HG03432 (cell line): ENCODE measurements around the gene POLR2F.
A peak's percentile ranks its signal among the peaks of the same experiment; 100 is the strongest.

Experiments
- ATAC-seq: cut with Tn5 transposase; IDR thresholded peaks from one replicate; pipeline ENCODE4 v1.9.1; 2021; ENCODE audit warnings: mild to moderate bottlenecking, moderate library complexity; ENCODE audit not compliant: unreplicated experiment

The POLR2F gene

GRCh38 chr22:37953437-37954179 is at the start of gene POLR2F, which contains the start of gene C22orf23:
Gene POLR2F (plus strand): TSS chr22:37953699. CDS start chr22:37953788, 89 bp downstream.
Gene C22orf23 (minus strand): TSS chr22:37953601. CDS start chr22:37953149, 452 bp downstream.
- peak; percentile 81 for ATAC-seq

- ATAC-seq: no peak
These were observed 48.6 kb upstream of the POLR2F start for GRCh38 chr22:37904572-37905533.

DNA sequence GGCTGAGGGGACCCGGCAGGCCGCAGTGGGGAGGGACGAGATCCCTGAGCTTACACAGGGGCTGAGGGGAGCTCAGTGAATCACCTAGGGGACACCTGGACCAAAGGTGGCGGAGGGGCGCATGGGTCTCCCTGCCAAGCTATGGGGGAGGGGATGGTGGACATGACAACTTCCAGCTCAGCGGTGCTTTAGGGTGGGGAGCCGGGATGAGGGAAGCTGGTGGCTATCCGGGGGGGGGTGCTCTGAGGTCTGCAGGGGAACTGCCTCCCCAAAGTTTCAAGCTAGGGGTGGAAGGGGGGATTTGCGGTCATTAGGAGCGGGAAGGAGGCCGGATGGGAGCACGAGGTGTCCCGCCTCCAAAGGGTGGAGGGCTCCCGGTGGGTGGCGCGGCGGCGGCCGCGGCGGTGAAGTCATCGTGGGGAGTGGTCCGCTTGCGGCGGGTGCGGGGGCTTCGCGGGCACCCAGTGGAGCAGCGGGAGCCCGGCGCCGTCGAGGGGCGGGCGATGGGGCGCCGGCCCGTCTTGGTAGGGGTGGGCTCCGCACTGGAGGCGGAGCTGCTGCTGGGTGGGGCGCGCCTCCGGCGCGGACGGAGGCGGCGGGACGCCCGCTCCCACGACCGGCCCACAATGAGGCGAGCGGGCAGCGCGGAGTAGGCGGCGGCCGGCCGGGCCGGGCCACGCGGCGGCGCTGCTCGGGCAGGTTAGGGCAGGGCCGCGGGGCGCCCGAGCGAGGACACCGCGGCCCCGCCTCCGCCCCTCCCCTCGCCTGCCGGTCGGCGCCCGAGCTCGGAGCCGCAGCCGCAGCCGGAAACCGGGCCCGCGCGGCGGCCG is 47.8 kb upstream of the POLR2F start, which contains the start of gene MICALL1:
Gene MICALL1, plus strand, starts transcription at position 764 of the 830 bp plus-strand sequence. CDS start 126 bp downstream, outside the sequence.
- ATAC-seq: peak; percentile 81

DNA sequence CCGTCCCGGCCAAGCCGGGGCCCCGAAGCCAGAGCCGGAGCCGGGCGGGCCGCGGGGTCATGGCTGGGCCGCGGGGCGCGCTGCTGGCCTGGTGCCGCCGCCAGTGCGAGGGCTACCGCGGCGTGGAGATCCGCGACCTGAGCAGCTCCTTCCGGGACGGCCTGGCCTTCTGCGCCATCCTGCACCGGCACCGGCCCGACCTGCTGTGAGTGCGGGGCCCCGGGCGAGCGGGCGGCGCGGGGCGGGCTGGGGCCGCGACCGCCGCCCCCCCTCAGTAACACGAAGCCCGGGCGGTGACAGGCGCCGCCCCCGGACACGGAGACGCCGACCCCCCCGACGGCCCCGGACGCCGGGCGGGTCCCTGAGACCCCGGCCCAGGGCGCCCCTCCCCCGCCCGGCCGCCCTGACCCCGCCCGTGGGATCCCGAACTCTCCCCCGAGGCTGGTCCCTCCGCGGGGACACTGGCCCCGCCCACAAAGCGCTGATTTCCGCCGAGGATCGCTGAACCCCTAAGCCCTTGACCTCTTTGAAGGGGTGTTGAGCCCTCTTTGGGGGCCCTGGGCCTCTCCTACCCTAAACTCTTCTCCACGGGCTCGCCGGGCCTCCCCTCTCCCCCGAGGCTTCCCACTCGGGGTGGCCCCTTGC is 47.0 kb upstream of the POLR2F start:
- ATAC-seq: peak; percentile 32

- ATAC-seq: no peak
These were observed 46.2 kb upstream of the POLR2F start for GRCh38 chr22:37907036-37907954.

DNA sequence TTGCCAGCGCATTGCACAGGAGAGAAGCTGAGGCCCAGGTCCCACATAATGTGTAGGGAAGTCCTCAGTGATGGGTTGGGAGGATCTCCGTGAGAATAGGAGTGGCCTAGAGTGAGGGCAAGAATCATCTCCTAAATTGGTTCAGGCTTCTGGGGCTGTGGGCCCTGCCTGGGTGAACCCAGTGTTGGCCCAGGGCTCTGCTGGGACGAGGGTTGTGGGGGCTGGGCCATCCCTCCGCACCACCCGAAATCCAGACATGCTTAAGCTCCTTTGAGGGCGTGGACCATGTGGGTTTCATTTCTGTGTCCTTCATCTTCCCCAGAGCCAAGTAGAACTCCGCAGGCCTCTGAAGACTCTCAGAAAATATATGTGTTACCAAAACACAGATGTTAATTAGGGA is 43.7 kb upstream of the POLR2F start:
- no peak for ATAC-seq

- no peak for ATAC-seq
These were observed 42.4 kb upstream of the POLR2F start for GRCh38 chr22:37910890-37911672.

GRCh38 chr22:37911697-37912096 is 41.8 kb upstream of the POLR2F start:
- no peak for ATAC-seq

GRCh38 chr22:37912171-37912570 is 41.3 kb upstream of the POLR2F start:
- ATAC-seq: no peak

- ATAC-seq: no peak
These were observed 40.2 kb upstream of the POLR2F start for GRCh38 chr22:37913233-37913721.

- ATAC-seq: no peak
These were observed 37.2 kb upstream of the POLR2F start for GRCh38 chr22:37916311-37916710.

GRCh38 chr22:37917874-37918548 is 35.5 kb upstream of the POLR2F start:
- no peak for ATAC-seq

DNA sequence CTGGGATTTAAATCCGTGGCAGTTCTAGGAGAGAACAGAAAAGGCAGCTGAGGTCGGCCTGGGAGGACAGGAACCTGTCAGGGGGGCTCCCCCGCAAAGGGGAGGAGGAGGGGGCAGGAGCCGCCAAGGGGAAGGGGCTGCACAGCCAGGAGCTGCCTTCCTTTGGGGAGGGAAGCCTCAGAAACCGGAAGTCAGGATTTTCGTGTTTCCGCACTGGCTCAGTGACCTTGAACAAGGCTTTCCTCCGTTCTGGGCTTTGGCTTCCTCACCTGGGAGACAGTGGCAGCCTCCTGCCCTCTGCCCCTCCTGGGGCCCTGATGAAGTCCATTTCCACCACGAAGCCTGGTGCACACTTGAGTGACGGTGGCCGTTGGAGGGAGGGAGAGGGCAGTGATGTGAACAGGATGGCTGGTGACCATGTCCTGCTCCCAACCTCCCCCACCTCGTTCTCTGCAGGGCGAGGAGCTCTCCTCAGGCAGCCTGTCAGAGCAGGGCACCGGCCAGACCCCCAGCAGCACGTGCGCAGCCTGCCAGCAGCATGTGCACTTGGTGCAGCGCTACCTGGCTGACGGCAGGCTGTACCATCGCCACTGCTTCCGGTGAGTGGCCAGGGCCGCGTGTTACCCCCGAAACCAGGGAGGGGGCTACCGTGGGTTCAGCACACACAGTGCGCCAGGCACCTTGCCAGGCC is 34.8 kb upstream of the POLR2F start:
- no peak for ATAC-seq

DNA sequence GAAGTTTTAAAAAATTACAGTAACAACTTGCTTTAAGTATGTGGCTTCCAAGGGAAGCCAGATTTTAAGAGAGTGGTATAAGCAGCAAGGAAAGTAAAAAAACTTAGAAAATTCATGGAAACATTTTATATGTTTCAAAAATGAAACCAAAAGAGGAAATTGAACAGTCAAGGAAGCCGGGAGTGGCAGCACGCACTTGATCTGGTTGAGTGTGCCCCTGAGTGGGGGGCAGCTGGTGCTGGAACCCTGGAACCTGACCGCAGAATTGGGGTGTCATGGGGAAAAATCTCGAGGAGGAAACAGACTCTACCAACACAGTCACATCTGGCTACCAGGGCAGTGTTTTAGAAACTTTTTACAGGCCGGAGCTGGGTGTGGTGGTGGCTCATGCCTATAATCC is 33.4 kb upstream of the POLR2F start:
- no peak for ATAC-seq

- ATAC-seq: no peak
These were observed 31.3 kb upstream of the POLR2F start for GRCh38 chr22:37922191-37922590.

DNA sequence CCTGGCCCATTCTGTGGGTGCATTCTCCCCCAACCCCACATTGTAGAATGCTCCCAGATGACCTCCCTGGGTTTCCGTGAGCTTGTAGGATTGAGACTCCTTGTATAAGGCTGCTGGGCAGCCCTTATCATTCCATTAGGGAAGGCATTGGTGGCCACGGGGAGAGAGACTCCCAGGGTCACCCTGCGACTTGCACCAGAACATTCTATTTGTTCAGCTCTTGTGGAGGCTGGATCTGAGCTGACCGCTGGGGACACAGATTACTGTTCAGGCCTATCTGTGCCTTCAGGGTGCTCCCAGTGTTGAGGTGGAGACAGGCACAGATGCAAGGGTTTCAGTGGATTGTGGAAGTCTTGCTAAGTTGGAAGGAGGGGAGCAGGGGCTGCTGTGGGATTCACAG is 29.6 kb upstream of the POLR2F start:
- ATAC-seq: no peak
